Stimulated activated CD4-positive, alpha-beta T cell treated with anti-CD3 and anti-CD28 coated beads, Interleukin-2, amount 100 ng/mL, for 48 hours (primary cell): ENCODE data around the gene PHLPP1.

Source experiments
- DNase-seq, 2 donors: peaks; one replicate each; pipeline ENCODE4 v3.0.0-alpha.2; 2020

PHLPP1 gene

GRCh38 chr18:63025251-63026090 lies 310.1 kb downstream of the PHLPP1 start:
- no peak for DNase-seq

- no peak for DNase-seq
Observed at GRCh38 chr18:63028380-63028779, 313.0 kb downstream of the PHLPP1 start.
